ENCODE results near the gene OR1D2.

The OR1D2 gene

GRCh38 chr17:3049705-3050295 is 54.4 kb downstream of the OR1D2 start:
- no peak for TF ChIP-seq ZNF8 (CRISPR knock-in tag; IDR thresholded peaks at IDR 0.05)
- TF ChIP-seq ZNF70 (CRISPR knock-in tag; IDR thresholded peaks at IDR 0.05): no peak
- TF ChIP-seq OSR1 (CRISPR knock-in tag; IDR thresholded peaks at IDR 0.05): no peak
- TF ChIP-seq ZC3H10 (CRISPR knock-in tag; IDR thresholded peaks at IDR 0.05): no peak
- ATAC-seq: no peak

DNA sequence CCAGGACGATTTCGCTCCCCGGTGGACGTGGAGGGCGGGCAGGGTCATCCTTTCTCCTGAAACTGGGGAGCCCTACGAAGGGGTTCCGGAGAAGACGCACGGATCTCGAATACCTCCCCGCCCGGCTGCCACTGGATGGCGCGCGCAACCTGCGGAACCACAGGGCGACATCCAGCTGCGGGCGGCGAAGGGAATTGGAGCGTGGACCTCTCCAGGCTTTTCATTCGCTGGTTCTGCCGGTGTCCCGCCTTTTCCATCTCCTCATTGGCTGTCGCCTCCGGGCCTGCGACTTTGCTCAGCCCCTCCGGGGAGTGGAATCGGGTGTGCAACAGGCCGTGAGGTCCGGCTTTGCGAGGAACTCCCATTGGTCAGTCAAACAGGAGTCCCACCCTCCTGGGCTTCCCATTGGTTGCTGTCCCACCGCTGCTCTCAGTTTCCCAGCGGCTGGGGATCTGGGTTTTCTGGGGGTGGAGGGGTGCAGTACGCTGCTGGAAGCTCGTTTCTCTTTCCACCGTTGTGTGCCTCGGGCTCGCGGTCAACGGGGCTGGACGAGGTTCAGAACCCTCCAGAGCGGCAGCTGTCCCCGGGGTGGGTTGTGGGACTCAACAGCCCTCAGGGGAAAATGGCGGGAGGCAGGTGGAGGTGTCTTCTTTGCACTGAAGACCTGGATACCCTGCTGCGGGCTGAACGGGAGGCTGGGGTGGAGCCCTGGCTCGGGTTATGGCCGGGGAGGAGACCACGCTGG is 55.3 kb downstream of the OR1D2 start:
- TF ChIP-seq OSR1 (CRISPR knock-in tag; IDR thresholded peaks at IDR 0.05) (no peak), ZFP3 (CRISPR knock-in tag; IDR thresholded peaks at IDR 0.05) (no peak), ZNF70 (CRISPR knock-in tag; IDR thresholded peaks at IDR 0.05) (no peak), TCF4 (CRISPR knock-in tag; IDR thresholded peaks at IDR 0.05; ENCODE audit: borderline replicate concordance) (no peak), ZNF565 (CRISPR knock-in tag; conservative IDR thresholded peaks at IDR 0.05; ENCODE audit: low read depth) (no peak), ZC3H10 (CRISPR knock-in tag; IDR thresholded peaks at IDR 0.05) (no peak), TOX (CRISPR knock-in tag; IDR thresholded peaks at IDR 0.05; ENCODE audit: borderline replicate concordance) (no peak), CREB5 (CRISPR knock-in tag; IDR thresholded peaks at IDR 0.05; ENCODE audit: low read depth) (no peak), PPARA (CRISPR knock-in tag; IDR thresholded peaks at IDR 0.05; ENCODE audit: borderline replicate concordance) (no peak)
- TF ChIP-seq, protein P1, sequence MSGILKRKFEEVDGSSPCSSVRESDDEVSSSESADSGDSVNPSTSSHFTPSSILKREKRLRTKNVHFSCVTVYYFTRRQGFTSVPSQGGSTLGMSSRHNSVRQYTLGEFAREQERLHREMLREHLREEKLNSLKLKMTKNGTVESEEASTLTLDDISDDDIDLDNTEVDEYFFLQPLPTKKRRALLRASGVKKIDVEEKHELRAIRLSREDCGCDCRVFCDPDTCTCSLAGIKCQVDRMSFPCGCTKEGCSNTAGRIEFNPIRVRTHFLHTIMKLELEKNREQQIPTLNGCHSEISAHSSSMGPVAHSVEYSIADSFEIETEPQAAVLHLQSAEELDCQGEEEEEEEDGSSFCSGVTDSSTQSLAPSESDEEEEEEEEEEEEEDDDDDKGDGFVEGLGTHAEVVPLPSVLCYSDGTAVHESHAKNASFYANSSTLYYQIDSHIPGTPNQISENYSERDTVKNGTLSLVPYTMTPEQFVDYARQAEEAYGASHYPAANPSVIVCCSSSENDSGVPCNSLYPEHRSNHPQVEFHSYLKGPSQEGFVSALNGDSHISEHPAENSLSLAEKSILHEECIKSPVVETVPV (CRISPR knock-in tag; IDR thresholded peaks at IDR 0.05): no peak
- TF ChIP-seq, protein P2, sequence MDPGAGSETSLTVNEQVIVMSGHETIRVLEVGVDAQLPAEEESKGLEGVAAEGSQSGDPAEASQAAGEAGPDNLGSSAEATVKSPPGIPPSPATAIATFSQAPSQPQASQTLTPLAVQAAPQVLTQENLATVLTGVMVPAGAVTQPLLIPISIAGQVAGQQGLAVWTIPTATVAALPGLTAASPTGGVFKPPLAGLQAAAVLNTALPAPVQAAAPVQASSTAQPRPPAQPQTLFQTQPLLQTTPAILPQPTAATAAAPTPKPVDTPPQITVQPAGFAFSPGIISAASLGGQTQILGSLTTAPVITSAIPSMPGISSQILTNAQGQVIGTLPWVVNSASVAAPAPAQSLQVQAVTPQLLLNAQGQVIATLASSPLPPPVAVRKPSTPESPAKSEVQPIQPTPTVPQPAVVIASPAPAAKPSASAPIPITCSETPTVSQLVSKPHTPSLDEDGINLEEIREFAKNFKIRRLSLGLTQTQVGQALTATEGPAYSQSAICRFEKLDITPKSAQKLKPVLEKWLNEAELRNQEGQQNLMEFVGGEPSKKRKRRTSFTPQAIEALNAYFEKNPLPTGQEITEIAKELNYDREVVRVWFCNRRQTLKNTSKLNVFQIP (CRISPR knock-in tag; IDR thresholded peaks at IDR 0.05; ENCODE audit: borderline replicate concordance, low read depth): no peak

GRCh38 chr17:3046753-3047152 is 57.5 kb downstream of the OR1D2 start:
- TF ChIP-seq BACH2 (CRISPR knock-in tag; IDR thresholded peaks at IDR 0.05; ENCODE audit: borderline replicate concordance) (no peak), PPARA (CRISPR knock-in tag; IDR thresholded peaks at IDR 0.05; ENCODE audit: borderline replicate concordance) (no peak), ZNF8 (CRISPR knock-in tag; IDR thresholded peaks at IDR 0.05) (no peak), ZNF70 (CRISPR knock-in tag; IDR thresholded peaks at IDR 0.05) (no peak), RARB (CRISPR knock-in tag; IDR thresholded peaks at IDR 0.05) (no peak), ESRRG (CRISPR knock-in tag; IDR thresholded peaks at IDR 0.05) (no peak), OSR1 (CRISPR knock-in tag; IDR thresholded peaks at IDR 0.05) (no peak)
- TF ChIP-seq, protein P2 (CRISPR knock-in tag; IDR thresholded peaks at IDR 0.05; ENCODE audit: borderline replicate concordance, low read depth): no peak
- ATAC-seq: no peak

More for the DNA sequence above, 55.3 kb downstream of the OR1D2 start:
- ATAC-seq: peak; percentile 99

- ATAC-seq: no peak
- TF ChIP-seq ZNF8 (CRISPR knock-in tag; IDR thresholded peaks at IDR 0.05) (no peak), GLIS3 (CRISPR knock-in tag; IDR thresholded peaks at IDR 0.05) (no peak), ZFP30 (CRISPR knock-in tag; IDR thresholded peaks at IDR 0.05) (no peak), ZNF70 (CRISPR knock-in tag; IDR thresholded peaks at IDR 0.05) (no peak), ZFP3 (CRISPR knock-in tag; IDR thresholded peaks at IDR 0.05) (no peak), ISL1 (CRISPR knock-in tag; IDR thresholded peaks at IDR 0.05) (no peak), TCF4 (CRISPR knock-in tag; IDR thresholded peaks at IDR 0.05; ENCODE audit: borderline replicate concordance) (no peak), ESRRG (CRISPR knock-in tag; IDR thresholded peaks at IDR 0.05) (no peak), PPARA (CRISPR knock-in tag; IDR thresholded peaks at IDR 0.05; ENCODE audit: borderline replicate concordance) (no peak), CREB5 (CRISPR knock-in tag; IDR thresholded peaks at IDR 0.05; ENCODE audit: low read depth) (no peak), OSR1 (CRISPR knock-in tag; IDR thresholded peaks at IDR 0.05) (no peak)
- TF ChIP-seq, protein P3, sequence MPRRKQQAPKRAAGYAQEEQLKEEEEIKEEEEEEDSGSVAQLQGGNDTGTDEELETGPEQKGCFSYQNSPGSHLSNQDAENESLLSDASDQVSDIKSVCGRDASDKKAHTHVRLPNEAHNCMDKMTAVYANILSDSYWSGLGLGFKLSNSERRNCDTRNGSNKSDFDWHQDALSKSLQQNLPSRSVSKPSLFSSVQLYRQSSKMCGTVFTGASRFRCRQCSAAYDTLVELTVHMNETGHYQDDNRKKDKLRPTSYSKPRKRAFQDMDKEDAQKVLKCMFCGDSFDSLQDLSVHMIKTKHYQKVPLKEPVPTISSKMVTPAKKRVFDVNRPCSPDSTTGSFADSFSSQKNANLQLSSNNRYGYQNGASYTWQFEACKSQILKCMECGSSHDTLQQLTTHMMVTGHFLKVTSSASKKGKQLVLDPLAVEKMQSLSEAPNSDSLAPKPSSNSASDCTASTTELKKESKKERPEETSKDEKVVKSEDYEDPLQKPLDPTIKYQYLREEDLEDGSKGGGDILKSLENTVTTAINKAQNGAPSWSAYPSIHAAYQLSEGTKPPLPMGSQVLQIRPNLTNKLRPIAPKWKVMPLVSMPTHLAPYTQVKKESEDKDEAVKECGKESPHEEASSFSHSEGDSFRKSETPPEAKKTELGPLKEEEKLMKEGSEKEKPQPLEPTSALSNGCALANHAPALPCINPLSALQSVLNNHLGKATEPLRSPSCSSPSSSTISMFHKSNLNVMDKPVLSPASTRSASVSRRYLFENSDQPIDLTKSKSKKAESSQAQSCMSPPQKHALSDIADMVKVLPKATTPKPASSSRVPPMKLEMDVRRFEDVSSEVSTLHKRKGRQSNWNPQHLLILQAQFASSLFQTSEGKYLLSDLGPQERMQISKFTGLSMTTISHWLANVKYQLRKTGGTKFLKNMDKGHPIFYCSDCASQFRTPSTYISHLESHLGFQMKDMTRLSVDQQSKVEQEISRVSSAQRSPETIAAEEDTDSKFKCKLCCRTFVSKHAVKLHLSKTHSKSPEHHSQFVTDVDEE (CRISPR knock-in tag; IDR thresholded peaks at IDR 0.05): no peak
- TF ChIP-seq, protein P1 (CRISPR knock-in tag; IDR thresholded peaks at IDR 0.05): no peak
These were observed 60.4 kb downstream of the OR1D2 start for GRCh38 chr17:3043737-3044365.
